NCI-H1436 (cell line): ENCODE data around the gene SMIM10L1.

Experiments
- DNase-seq: peaks from one replicate; lab custom pipeline; 2025; lab: John Stamatoyannopoulos, UW

SMIM10L1 gene

GRCh38 chr12:11186837-11187236 lies 15.8 kb downstream of the SMIM10L1 start, which contains the start of gene TAS2R42:
TAS2R42 (minus strand) TSS chr12:11186937; CDS start chr12:11186937, 0 bp downstream.
- DNase-seq = no peak

- DNase-seq = no peak
Measured at GRCh38 chr12:11202811-11203210, 31.8 kb downstream of the SMIM10L1 start.

GRCh38 chr12:11204173-11204572 lies 33.2 kb downstream of the SMIM10L1 start:
- no peak for DNase-seq

- DNase-seq = no peak
Measured at GRCh38 chr12:11209113-11209512, 38.1 kb downstream of the SMIM10L1 start.
